NCI-H2081 treated with DMSO at 0.1 percent for 48 hours (cell line): Measurements from ENCODE around the gene CENPP.
"Not testable (repeated sequence)": the region's sequence is repeated elsewhere in the genome, so short reads cannot be mapped to it uniquely, and the experiment has no call there.

Experiments
- DNase-seq: peaks from one replicate; lab custom pipeline; 2025; lab: John Stamatoyannopoulos, UW

The CENPP gene

DNA sequence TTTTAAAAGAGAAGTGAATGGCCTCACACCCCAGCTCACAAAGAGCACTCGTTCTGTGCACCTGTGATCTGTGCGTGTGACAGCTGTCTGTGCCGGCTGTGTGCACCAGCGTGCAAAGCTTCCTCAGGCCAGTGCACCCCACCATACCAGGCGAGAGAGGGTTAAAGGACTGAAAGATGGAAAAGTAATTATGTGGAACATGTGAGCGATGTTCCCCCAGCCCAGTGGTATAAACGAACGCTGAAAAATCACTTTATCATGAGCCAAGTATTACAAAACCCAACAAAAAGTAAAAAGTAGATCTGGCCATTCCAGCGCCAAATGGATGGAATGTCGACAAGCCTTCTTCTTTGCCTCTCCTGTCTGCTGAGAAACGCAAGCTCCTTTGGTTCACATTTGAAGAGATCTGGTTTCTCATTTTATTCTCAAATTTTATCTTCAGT is 290.5 kb downstream of the CENPP start:
- no peak for DNase-seq

DNA sequence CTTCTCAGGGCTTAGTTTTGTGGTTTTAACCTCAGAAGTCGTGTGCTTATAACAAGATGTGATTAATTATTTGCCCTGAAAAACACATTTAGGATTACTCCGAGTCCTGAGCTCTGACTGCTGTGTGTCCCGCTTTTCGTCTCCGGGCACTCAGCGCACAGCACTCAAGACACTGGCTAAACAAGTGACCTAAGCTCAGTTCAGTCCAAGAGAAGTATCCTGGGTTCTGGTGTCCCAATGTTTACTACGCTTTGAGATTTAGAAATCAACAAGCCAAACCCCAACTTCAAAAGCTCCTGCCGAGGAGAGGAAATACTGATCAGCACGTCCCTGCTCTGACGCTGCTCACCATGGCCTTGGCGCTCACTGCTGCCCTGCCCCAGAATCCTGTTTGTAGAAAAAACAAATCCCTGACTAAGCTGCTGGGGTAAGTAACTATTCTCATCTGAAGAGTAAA is 290.9 kb downstream of the CENPP start:
- DNase-seq: no peak

DNA sequence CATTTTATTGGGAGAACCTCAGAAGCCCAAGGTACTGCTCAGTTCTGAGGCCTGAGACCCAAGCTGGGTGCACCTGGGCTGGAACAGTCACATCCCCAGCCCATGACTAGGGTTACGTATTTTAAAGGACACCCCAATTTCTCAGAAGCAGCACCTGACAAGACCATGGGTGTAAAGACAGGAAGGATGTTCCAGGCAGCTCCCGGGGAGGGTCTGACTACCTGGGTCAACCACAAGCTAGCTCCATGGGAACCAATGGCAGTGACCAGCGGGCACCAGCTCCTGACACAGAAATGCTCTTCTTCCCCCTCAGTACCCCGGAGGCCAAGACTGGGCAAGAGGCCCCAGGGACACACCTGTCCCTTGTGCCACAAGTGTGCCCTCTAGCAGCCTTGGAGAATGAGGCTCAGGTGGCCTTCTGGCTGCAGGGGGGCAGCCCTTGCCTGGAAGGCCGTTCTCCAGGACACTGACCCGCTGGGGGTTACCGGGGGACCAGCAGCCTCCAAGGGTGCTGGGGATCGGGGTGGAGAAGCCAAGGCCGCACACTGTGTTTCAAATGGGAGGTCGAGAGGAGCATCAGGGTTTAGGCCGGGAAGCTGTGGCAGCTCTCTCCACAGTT is 291.6 kb downstream of the CENPP start:
- DNase-seq: no peak

DNA sequence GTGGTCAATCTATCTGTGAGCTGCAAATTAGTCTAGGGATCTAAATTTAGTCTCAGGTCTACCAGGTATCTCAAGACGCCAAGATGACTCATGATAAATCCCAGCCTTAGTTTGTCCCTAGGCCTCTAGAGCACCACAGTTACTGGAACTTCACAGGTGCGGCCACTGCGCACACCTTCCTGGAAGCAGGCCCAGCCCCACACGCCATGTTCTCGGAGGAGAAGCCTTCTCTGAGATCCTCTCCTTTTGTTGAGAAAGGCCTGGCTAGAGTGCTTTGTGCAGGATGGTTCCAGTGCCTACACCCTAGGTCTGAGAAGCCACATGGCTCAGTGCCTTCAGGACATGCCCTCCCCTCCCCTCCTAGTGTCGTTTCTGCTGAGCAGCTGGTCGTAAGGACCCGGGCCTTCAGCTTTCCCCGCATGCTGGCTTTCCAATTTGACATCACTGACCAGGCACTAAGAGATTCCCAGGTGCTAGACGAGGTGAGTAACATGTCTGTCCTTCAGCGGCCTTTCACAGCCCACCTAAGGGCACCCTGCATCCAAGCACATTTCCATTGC is 292.3 kb downstream of the CENPP start:
- DNase-seq: no peak

DNA sequence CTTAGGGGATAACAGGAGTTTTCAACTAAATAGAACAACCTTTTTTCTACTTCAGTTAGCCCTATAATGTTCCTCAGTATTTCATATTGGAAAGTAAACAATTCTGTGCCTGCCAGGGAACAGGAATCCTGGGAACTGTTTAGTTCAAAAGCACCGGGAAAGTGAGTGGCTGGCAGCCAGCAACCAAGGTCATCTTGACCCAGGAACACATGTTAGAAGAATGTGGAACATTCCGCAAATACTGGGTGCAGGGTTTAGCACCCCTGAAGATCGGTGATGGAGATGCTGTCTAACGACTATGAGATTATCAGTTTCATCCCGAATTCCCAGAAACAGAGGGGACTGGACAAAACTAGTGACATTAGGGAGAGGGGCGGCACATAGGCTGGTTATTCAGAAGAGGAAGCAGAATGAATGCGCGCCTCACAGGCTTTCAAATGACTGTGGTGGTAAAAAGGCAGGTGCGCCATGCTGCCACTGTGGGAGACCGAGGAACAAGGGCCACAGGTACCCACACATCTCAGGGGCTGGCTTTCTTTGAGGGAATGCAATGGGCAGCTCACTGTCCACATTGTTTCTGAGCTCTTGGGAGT is 293.0 kb downstream of the CENPP start:
- DNase-seq: no peak

DNA sequence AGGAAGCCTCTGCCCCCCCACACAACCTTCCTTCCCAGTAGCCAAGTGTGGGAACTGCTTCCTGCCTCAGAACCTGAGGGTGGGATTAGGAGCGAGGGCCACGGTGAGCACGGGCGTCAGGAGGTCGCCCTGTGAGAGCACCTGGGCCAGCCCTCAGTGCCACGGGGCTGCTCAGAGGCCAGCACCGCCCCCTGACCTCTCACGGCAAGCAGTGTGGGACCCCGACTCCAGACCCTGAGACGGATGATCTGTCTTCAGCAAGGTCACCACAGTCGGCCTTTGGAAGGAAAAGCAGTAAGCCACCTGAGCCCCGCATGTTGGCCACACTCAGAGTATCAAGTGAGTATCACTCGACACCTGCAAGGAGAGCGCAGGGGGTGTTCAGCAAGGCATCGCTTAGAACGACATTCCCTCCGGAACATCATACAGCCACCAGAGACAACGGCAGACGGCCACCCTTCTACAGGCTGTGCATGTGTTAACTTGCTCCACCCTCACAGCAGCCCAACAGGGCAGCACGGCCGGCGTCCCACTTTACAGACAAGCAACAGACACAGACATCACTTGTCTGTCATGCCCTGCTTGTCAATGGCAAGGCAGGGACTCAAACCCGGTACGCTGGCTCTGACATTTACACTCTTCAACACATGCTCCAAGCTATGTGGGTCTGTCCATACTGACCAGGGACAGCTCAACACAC is 294.0 kb downstream of the CENPP start:
- no peak for DNase-seq

DNA sequence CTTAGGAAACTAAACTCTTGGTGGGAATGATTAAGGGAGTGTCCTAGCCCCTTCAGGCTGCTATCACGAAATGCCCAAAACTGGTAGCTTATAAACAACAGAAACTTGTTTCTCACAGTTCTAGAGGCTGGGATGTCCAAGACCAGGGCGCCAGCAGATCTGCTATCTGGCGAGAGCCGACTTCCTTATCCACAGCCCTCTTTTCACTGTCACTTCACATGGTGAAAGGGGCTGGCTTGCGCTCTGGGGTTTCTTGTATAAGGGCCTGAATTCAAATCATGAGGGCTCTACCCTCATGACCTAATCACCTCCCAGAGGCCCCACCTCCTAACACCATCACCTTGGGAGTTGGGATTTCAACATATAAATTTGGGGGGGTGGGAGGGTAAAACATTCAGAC is 295.1 kb downstream of the CENPP start:
- no peak for DNase-seq

DNA sequence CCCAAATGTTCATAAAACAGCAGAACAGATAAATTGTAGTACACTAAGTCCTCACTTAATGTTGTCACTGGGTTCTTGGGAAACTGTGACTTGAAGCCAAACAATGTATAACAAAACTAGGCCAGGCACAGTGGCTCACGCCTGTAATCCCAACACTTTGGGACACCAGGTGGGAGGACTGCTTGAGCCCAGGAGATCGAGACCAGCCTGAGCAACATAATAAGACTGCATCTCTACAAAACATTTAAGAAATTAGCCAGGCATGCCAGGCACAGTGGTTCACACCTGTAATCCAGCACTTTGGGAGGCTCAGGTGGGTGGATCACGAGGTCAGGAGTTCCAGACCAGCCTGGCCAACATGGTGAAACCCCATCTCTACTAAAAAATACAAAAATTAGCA is 298.2 kb downstream of the CENPP start:
- not testable (repeated sequence) for DNase-seq

DNA sequence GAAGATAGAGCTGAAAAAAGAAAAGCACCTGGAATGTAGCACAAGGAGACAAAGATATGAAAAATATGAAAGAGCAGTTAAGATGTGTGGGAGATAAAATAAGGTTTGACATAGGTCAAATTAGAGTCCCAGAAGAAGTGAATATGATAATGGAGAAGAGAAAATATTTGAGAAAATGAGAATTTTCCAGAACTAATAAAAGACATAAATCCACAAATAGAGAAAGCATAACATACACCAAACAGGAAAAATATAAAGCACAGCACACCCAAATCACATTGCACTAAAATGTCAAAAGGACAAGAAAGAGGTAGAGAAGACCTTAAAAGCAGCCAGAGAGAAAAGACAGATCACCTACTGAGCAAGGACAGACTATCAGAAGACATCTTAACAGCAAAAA is 300.7 kb downstream of the CENPP start:
- no peak for DNase-seq

DNA sequence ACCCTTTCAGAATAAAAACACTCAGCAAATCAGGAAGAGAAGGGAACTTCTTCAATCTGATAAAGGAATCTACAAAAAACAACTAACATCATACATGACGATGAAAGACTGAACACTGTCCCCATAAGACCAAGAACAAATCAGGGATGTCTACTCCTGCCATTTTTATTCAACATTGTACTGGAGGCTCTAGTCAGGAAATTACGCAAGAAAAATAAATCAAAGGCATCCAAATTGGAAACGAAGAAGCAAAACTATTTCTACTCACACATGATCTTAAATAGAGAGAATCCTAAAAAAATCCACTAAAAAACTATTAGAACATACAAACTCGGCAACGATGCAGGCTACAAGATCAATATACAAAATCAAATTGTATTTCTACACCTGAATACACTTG is 301.9 kb downstream of the CENPP start:
- DNase-seq: no peak

DNA sequence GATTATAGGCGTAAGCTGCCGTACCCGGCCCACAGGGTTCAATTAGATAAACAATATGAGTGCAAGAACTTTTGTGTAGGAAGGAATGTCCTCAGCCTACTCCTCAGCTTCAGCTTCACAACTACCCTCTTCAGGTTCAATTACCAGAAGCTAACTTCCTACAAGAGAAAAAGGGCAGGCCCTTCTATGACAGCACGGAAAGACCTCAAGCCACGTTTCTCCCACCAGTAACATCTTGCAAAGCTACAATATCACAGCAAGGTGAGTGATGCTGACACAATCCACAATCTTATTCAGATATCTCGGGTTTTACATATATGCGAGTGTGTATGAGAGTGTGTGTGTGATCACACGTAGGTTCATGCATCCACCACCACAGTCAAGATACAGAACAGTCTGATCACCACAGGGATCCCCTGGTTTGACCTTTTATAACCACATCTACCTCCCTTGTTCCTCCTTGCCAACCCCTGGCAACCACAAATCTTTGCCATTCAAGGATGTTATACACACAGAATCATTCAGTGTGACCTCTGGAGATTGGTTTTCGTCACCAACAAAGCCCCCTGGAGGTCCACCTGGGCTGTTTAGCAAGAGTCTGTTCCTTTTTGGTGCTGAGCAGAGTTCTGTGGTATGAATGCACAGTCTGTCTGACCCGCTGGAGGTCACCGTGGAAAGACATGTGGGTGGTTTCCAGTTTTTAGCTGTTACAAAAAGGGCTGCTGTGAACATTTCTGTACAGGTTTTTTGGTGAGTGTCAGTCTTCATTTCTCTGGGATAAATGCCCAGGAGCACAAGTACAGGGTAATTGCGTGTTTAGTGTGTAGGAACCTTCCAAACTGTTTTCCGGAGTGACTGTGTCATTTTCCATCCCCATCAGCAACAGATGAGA is 305.9 kb downstream of the CENPP start:
- DNase-seq: no peak

DNA sequence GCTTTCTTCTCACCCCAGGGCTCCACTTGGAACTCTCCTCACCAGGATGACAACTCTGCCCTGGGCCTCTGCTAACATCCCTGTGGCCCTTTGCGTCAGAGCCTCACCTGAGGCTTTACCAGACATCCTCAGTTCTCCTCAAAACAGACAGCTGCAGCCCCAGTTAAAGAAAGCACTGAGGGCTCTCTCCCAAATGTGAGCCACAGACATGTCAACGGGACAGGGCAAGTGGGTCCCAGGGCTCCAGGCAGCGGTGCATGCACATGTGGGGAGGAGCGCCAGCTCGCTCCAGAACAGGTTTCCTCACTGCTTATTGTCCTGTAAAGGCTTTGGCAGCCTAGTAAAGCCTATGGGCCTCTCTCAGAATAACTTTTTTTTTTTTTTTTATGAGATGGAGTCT is 306.9 kb downstream of the CENPP start:
- DNase-seq: no peak

DNA sequence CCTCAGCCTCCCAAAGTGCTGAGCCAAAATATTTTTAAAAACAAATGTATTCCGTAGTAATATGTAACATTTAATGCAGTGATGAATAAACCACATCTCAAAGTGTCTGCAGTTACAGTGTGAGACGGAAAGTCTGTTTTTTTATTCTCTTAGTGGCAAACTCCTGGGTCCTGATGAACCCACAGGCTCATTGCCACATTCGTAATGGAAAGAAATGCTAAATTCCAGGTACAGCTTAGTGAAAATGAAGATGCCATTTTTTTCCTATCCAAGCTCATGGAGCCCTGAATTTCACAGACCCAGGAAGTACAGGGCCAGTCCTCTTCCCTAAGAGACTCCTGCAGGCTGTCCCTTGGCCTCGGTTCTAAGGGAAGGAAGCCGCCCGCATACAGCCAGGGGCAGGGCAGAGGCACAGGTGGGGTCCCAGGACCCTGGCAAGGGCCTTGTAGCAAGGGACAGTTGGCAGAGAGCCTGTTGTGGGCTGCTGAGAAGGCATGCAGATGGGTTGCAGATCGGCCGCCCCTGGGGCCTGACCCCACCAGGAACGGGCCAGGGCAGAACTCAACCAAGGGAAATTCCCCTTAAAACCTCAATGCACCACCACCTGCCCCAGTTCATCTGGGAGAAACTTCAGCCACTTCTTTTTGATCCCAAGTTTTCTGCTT is 308.0 kb downstream of the CENPP start:
- no peak for DNase-seq

DNA sequence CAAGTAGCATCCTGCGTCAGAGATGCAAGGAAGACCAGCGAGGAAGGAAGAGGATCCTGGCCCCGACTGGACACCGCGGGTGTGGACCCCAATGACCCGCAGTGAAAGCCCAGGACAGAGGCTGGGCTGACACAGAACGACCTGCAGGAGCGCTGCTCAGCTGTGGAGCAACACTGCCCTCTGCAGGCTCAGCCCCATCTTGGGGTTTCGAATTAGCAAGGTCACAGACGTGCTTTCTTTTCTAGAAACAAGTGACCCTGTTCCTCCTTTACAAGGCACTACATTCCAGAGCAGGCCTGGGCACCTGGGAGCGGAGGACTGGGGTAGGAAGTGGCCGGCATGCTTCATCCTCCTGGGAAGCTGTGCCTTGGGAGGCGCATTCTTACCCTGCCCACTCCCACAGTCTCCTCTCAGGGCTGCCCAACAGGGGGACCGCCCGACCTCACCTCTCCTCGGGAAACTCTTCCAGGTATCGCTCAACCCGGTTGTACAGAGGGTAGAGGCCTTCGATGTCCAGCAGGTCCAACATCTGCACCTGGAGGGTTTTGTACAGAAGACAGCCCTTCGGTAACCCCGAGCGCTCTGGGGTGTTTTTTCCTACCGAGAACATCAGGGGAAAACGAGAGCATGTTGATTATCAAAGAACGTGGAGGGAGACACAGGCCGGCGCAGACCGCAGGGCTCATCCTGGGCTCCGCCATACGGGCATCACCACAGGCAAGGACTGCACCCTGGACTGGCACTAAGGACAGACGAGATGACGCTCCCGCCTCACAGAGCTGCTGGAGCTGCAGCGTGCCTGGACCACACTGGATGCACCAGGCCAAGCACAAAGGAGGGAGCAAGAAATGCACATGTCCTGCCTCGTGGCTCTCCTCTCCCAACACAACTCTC is 309.2 kb downstream of the CENPP start:
- no peak for DNase-seq

DNA sequence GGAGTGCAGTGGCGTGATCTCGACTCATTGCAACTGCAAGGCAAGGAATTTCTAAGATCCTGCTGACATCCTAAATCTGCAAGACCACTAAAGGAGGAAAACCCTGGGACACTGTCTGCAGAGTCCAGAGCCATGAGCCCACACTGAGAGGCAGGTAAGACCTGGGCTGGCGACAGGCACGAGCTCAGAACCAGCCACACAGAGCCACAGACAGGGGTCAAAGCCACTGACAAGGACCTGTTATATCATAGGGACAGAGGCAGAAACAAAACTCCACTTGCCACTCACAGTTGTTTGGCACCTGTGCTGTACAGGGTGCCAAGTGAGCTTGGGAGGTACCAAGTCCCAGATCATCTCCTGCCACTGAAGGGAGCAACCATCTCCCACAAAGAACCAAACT is 310.0 kb downstream of the CENPP start:
- DNase-seq: no peak

DNA sequence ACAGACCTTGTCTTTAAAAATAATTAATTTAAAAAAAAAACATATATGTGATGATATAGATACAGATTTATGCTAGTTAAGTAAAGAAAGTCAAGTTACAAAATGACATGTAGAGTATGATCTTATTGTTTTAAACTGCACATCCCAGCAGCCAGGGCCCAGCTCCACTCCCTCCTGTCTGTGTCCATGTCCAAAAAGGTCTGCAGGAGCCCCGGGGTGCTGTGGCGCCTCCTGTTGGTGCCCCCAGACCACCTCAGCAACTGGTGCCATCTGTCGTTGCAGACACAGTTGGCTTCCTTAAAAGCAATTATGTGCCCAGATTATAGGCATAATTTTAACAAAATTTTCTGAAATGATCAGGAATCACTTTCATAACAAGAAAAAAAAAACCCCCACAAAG is 310.9 kb downstream of the CENPP start:
- DNase-seq: no peak

DNA sequence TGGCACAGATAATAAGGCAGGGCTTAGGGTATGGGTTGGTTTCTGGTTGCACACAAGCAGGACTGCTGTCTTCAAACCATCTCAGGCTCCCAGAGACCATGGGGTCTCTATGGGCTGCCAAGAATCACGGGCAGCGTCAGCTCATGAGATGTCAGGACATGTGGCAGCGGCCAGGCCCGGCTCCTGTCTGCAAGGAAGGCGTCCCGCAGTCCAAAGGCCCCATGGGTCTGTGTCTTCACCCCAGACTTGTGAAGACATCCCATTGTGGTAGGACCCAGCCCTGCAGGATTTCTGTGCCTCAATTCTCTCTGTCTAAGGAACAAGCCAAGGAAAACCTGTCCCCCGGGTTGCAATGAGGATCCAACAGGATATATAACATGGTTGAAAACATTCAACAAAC is 311.6 kb downstream of the CENPP start:
- no peak for DNase-seq

DNA sequence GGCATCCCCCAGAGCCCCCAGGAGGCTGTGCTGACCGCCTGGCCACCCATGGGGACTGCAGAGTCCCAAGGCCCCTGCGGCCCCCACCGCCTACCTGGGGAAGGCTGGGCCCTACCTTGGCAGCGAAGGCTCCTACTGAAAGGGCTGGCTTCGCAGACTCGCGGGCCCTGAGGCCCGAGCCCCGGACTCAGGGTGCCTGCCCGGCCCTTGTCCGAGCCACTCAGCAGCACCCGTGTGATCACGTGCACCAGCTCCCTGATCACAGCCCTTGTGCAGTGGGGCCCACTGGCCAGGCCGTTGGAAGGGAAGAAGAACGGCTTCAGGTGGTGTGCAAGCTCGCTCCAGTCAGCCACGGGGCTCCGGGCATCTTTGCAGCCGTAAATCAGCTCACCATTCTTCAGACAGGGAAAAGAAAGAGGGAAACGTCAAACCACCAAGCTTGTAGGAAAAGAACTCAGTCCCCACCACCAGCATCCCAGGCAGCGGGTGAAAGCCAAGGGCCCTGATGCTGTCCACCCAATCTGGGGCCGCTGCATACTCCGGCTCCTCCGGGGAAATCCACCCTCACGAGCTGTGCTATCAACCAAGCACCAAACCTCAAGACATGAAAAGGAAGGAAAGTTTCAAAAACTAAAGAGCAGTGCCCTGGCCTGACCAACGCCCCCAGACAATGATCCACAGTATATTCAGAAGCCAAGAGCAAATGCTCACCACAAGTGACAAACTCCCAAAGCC is 312.3 kb downstream of the CENPP start:
- no peak for DNase-seq

DNA sequence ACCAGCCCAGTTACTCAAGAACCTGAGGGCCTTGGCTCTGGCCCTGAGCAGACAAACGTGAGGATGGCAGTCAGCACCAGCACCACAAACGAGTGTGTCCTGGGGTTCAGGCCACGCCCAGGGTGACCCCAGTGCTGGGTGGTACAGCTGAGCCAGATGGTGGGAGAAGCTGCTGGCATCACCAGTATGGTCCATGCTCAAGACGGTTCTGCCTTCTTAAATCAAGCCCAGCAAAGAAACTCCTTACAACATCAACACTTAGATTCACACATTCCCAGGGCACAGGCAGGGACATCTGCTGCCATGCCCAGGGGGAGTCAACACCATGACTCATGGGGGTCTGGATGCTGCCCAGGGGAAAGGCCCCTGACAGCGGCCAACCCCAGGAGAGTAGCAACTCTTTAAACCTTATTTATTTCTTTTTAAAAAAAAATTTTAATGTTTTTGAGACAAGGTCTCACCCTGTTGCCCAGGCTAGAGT is 312.9 kb downstream of the CENPP start:
- no peak for DNase-seq

DNA sequence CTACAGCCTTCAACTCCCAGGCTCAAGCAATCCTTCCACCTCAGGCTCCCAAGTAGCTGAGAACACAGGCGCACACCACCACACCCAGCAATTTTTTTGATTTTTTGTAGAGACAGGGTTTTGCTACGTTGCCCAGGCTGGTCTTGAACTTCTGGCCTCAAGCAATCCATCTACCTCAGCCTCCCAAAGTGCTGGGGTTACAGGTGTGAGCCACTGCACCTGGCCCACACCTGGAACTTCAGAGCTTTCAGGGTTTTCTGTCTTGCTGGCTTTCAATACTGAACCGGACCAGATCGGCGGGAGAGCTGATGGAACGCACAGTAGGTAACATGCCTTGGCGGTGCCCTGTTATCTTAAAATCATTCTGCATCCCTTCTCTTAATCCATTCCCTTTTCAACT is 313.4 kb downstream of the CENPP start:
- no peak for DNase-seq
